Heart right ventricle (tissue), 16 donors: ENCODE measurements around the gene MGLL. TPM values are rescaled to one million over a fixed set of nuclear protein-coding genes. Genes with fewer than 3 reads are reported as not detected.
A peak's percentile ranks its signal among the peaks of the same experiment; 100 is the strongest.

ENCODE experiments used
- ATAC-seq, 8 donors: fragments of 200-7000 bp; cut with Tn5 transposase; one replicate each; pipeline ENCODE4 v1.9.1; 2020; ENCODE audit warnings: mild to moderate bottlenecking in 8 of 8, moderate library complexity in 8 of 8, moderate number of reproducible peaks in 1 of 8
- DNase-seq, 2 donors: peaks; one replicate each; pipeline ENCODE4 v3.0.0-alpha.2; 2020
- H3K27ac ChIP-seq, 10 donors: fragments of 200-600 bp; sonication (generic) in 2 of 10; one replicate each; pipeline versions ENCODE4 v1.5.0 to v1.8.0; 2020 to 2022; ENCODE audit warnings: mild to moderate bottlenecking in 3 of 10
- H3K27me3 ChIP-seq, 7 donors: fragments of 200-600 bp; one replicate each; pipeline ENCODE4 v1.8.0; 2021 to 2022; ENCODE audit warnings: mild to moderate bottlenecking in 2 of 7
- H3K36me3 ChIP-seq, 9 donors: fragments of 200-600 bp; sonication (generic) in 1 of 9; one replicate each; pipeline versions ENCODE4 v1.5.0 to v1.8.0; 2020 to 2022; ENCODE audit warnings: mild to moderate bottlenecking in 2 of 9
- H3K4me1 ChIP-seq, 9 donors: fragments of 200-600 bp; sonication (generic) in 1 of 9; one replicate each; pipeline versions ENCODE4 v1.5.0 to v1.8.0; 2020 to 2022; ENCODE audit warnings: mild to moderate bottlenecking in 4 of 9
- H3K4me3 ChIP-seq, 10 donors: fragments of 200-600 bp; sonication (generic) in 2 of 10; one replicate each; pipeline versions ENCODE4 v1.5.0 to v1.8.0; 2020 to 2022; ENCODE audit warnings: mild to moderate bottlenecking in 7 of 10, moderate library complexity in 2 of 10
- H3K9me3 ChIP-seq, 11 donors: fragments of 200-600 bp in 10 of 11; sonication (generic) in 2 of 11; one replicate each; pipeline versions ENCODE4 v1.5.0 to v1.8.0; 2013 to 2022; ENCODE audit warnings: mild to moderate bottlenecking in 2 of 11, control low read depth in 1 of 11, moderate library complexity in 1 of 11
- WGBS, 2 donors: extraction: QIAGEN DNeasy Blood & Tissue Kit; methylation state at CpG; one replicate each; pipeline ENCODE4 v1.1.7; 2013; ENCODE audit warnings: inconsistent platforms in 1 of 2; 5-methylcytosine and 5-hydroxymethylcytosine counted together
- intact Hi-C, 10 donors: fragments of 100-400 bp; cut with DNase I; formaldehyde crosslinking; loops; one replicate each; pipeline versions ENCODE4 v1.11.1 to v1.14.2; 2022
- polyA plus RNA-seq, 2 donors: library from polyadenylated mRNA; stranded (reverse); fragments of 200-250 nt; gene quantifications; one replicate each; pipeline ENCODE4 v1.2.3, GENCODE V29; 2013
- total RNA-seq, 10 donors: library from RNA; stranded (reverse); fragmentation: NEBNext Ultra II Directional in 3 of 10; extraction: Animal tissue kit (Norgen Biotek cat#: 25700) in 3 of 10; gene quantifications; one replicate each; pipeline versions ENCODE4 v1.2.1 to v1.2.4, GENCODE V29; 2021 to 2023
- TF ChIP-seq, protein P1 (sequence below), 9 donors: fragments of 200-600 bp; sonication (generic) in 2 of 9; IDR thresholded peaks; one replicate each; pipeline versions ENCODE4 v1.5.0 to v1.8.0; 2021 to 2022; ENCODE audit warnings: antibody characterized with exemption in 9 of 9, mild to moderate bottlenecking in 5 of 9, moderate library complexity in 1 of 9
- donor health status: Arrhythmogenic right ventricular cardiomyopathy.
- donor health status: ischemic (EF 13 %, LVEDD 7.1; RV severe dilation, severe dysfunction).
- donor health status: healthy with polysubstance abuse.
- donor health status: DM: no; HTN: yes; CAD: no.
- donor health status: DM: no; HTN: no; CAD: no.
- donor health status: ischemic (EF 25% LVEDD 6.9; RV normal size, moderate dysfunction).
- donor health status: ischemic (EF 25% LVEDD 5.7; RV mildly dilated, moderate dysfunction).
- donor health status: healthy.
- donor health status: DM: yes; HTN: yes; CAD: no.
- donor health status: Ischemic cardiomyopathy.
- donor health status: ischemic (EF 35%, LVEDD 5.7; RV mildly dilated, moderate dysfunction).
- donor health status: nonischemic (EF 11% LVEDD 7.7; RV severe dilation, severe dysfunction).
- donor health status: DM: yes; HTN: yes; CAD: no.
- donor health status: PGD.
- donor health status: ischemic (EF 29% LVEDD 5.4; RV normal size, mild dysfunction).
- donor health status: nonischemic (EF 23%, LVEDD 6.1; RV moderate dilation, normal function).

Gene MGLL
- total and polyA plus RNA-seq, 12 donors = 35.7 to 103 (median 65.2) TPM

DNA sequence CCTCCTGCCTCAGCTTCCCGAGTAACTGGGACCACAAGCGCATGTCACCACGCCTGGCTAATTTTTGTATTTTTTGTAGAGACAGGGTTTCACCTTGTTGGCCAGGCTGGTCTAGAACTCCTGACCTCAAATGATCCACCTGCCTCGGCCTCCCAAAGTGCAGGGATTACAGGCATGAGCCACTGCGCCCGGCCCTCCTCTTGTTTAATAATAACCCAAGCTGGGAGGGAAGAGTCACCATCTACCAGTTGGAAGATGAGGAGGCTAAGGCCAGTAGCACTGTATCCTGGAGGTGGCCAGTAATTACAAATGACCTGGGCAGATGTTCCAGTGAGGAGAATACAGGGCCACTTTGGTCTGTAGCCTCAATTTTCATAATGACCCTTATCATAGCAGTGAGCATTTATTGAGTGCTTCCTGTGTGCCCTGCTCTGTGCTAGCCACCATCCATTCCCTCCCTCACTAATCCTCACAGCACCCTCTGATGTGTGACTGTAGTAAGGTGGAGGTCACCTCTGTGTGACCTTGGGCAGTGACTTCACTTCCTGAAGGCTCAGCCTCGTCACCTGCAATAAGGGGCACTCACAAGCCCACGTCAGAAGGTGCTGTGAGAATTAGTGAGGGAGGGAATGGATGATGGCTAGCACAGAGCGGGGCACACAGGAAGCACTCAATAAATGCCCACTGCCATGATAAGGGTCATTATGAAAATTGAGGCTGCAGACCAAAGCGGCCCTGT is 85.3 kb downstream of the MGLL start:
- no peak overlapping the region for H3K4me3 ChIP-seq
- no peak for DNase-seq
- 87 to 93% methylated on average over 10 of the region's 10 CpGs for WGBS, 2 donors
- H3K4me1 ChIP-seq = peaks cover 38 to 100% (median 96%) of the 10 kb centered on the region in 9 donors
- TF ChIP-seq, protein P1, sequence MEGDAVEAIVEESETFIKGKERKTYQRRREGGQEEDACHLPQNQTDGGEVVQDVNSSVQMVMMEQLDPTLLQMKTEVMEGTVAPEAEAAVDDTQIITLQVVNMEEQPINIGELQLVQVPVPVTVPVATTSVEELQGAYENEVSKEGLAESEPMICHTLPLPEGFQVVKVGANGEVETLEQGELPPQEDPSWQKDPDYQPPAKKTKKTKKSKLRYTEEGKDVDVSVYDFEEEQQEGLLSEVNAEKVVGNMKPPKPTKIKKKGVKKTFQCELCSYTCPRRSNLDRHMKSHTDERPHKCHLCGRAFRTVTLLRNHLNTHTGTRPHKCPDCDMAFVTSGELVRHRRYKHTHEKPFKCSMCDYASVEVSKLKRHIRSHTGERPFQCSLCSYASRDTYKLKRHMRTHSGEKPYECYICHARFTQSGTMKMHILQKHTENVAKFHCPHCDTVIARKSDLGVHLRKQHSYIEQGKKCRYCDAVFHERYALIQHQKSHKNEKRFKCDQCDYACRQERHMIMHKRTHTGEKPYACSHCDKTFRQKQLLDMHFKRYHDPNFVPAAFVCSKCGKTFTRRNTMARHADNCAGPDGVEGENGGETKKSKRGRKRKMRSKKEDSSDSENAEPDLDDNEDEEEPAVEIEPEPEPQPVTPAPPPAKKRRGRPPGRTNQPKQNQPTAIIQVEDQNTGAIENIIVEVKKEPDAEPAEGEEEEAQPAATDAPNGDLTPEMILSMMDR (IDR thresholded peaks at IDR 0.05) = no peak
- intact Hi-C loops = loop anchor here in 1 of 10 donors (5.0 kb wide), 1 partner anchor 35 kb away; no protein-coding TSS in a partner anchor
- no peaks in the 10 kb centered on the region for H3K27me3 ChIP-seq
- peaks cover 0 to 9% (median 0%) of the 10 kb centered on the region in 9 donors for H3K36me3 ChIP-seq
- ATAC-seq = no peak
- no peaks in the 10 kb centered on the region for H3K9me3 ChIP-seq
- peak overlapping the region; percentile 50 to 94 (median 82) for H3K27ac ChIP-seq

DNA sequence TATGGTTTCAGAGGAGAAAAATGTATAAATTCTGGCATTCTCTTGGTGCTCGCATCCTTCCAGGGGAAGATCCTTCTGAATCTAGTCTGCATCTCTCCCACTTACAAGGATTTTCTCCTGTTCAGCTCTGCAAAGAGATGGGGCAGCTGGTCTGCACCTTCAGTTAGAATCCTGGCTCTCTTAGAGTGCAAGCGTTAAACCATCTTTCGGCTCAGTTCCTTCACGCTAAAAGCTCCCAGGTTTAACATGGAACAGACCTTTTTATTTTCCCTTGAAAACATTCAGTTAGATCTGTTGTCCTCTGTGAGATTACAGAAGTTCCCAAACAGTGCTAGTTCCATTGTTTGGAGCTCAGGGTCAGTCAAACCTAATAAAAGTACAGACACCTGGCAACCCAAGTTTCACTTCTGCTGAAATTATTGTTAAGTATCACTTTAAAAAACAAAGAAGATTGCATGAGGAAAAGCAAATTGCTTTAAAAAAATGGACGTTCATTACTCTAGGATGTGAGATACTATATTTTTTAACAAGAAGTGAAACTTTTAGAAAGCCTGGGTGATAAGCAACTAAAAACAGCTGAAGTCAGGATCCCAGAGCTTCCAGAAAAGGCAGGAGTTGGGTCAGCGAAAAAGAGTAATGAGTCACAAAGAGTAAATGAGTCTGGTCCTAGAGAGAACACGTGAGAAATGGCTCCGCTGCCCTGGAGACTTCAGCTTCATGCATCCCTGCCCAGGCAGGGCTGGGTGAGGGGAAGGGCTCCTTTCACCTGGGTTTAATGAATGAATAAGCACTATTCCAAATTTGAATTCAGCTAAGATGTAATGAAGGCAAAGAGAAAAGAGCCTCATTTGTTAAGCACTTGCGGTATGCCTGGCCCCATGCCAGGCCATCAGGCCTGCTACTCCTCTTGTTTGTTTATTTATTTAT is 86.3 kb downstream of the MGLL start:
- intact Hi-C loops = loop anchor here in 1 of 10 donors (5.0 kb wide), 1 partner anchor 34 kb away; no protein-coding TSS in a partner anchor
- no peak for DNase-seq
- peak in 3 of 8 donors; percentile 11 to 43 (median 39) for ATAC-seq
- Histone ChIP-seq H3K27me3 (no peaks in the 10 kb centered on the region), H3K4me1 (peaks cover 38 to 100% (median 94%) of the 10 kb centered on the region in 9 donors), H3K9me3 (no peaks in the 10 kb centered on the region), H3K36me3 (peaks cover 0 to 9% (median 0%) of the 10 kb centered on the region in 9 donors), H3K27ac (peak overlapping the region; percentile 62 to 94 (median 82)), H3K4me3 (peak overlapping the region in 2 of 10 donors; percentile 0 to 1)
- TF ChIP-seq, protein P1 (IDR thresholded peaks at IDR 0.05) = no peak
- 52 to 61% methylated on average over 9 of the region's 9 CpGs for WGBS, 2 donors

DNA sequence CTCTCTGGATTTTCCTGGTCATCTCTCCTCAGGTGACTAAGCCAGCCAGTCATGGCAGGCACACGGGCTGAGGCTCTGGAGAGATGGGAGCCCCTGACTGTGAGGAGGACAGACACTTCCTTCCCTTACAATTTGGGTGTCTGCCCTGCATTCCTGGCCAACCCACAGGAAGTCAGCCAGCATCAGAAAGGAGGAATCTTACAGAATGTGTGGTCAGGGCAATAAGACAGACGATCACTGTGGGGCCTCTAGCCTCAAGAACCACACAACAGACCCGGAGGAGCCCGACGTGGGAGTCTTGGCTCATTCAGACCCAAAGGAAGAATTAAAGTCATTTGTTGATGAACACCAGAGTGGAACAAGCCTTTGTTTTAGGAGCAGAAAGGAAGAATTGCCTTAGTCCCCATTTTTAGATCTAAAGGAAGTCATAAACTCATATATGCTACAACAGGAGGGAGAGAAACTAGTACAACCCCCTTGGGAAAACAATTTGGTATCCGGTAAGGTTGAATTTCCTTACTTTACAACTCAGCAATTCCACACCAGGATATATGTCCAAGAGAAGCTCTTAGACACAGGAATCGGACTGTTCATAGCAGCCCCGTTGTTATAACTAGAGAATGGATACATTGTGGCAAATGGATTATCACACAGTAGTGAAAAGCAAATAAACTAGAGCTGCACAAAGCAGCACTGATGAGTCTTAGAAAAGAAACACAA is 87.4 kb downstream of the MGLL start:
- intact Hi-C loops = loop anchor here in 1 of 10 donors (5.0 kb wide), 1 partner anchor 33 kb away; no protein-coding TSS in a partner anchor
- H3K36me3 ChIP-seq = peaks cover 0 to 16% (median 0%) of the 10 kb centered on the region in 9 donors
- DNase-seq (peak in 1 of 2 donors; percentile 51), ATAC-seq (peak; percentile 23 to 62 (median 38))
- TF ChIP-seq, protein P1 (IDR thresholded peaks at IDR 0.05) = no peak
- WGBS, 2 donors = 40 to 49% methylated on average over 8 of the region's 8 CpGs
- no peaks in the 10 kb centered on the region for H3K27me3 ChIP-seq
- H3K4me3 ChIP-seq = peak overlapping the region in 2 of 10 donors; percentile 1 to 7
- no peaks in the 10 kb centered on the region for H3K9me3 ChIP-seq
- peaks cover 39 to 99% (median 93%) of the 10 kb centered on the region in 9 donors for H3K4me1 ChIP-seq
- H3K27ac ChIP-seq = peak overlapping the region; percentile 62 to 94 (median 82)
